HFF-Myc (cell line): Measurements from ENCODE around the gene HSF5.
"Not testable (repeated sequence)": the region's sequence is repeated elsewhere in the genome, so short reads cannot be mapped to it uniquely, and the experiment has no call there.

Source experiments
- DNase-seq: peaks from one replicate; pipeline ENCODE4 v3.0.0-alpha.2; 2011; ENCODE audit warnings: low read depth; ENCODE audit errors: extremely low read depth
- H3K4me3 ChIP-seq: replicated peaks from 2 replicates; pipeline ENCODE4 v1.5.1; 2011; ENCODE audit warnings: low read depth, mild to moderate bottlenecking, control low read depth, low read length
- TF ChIP-seq, protein P1 (sequence below): IDR thresholded peaks from 2 replicates; pipeline ENCODE4 v1.5.1; 2012; ENCODE audit warnings: mild to moderate bottlenecking, low read depth, low read length, control low read depth; ENCODE audit errors: missing control alignments

HSF5 gene

DNA sequence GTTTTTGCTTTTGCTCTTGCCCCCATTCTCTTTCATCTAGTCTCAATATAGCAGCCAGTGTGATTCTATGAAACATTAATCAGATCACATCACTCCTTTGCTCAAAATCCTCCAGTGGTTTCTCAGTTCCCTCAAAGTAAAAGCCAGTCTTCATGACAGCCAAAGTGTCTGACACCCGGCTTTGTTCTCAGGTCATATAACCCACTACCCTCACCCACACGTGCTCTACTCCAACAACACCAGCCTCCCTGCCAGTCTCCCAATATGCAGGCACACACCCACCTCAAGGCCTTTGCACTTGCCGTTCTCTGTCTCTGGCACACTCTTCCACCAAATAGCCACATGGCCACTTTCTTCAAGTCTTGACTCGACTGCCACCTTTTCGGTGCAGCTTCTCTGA, 21.9 kb upstream of the HSF5 start:
- TF ChIP-seq, protein P1, sequence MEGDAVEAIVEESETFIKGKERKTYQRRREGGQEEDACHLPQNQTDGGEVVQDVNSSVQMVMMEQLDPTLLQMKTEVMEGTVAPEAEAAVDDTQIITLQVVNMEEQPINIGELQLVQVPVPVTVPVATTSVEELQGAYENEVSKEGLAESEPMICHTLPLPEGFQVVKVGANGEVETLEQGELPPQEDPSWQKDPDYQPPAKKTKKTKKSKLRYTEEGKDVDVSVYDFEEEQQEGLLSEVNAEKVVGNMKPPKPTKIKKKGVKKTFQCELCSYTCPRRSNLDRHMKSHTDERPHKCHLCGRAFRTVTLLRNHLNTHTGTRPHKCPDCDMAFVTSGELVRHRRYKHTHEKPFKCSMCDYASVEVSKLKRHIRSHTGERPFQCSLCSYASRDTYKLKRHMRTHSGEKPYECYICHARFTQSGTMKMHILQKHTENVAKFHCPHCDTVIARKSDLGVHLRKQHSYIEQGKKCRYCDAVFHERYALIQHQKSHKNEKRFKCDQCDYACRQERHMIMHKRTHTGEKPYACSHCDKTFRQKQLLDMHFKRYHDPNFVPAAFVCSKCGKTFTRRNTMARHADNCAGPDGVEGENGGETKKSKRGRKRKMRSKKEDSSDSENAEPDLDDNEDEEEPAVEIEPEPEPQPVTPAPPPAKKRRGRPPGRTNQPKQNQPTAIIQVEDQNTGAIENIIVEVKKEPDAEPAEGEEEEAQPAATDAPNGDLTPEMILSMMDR, result no peak
- no peak overlapping the region for H3K4me3 ChIP-seq
- no peak for DNase-seq

DNA sequence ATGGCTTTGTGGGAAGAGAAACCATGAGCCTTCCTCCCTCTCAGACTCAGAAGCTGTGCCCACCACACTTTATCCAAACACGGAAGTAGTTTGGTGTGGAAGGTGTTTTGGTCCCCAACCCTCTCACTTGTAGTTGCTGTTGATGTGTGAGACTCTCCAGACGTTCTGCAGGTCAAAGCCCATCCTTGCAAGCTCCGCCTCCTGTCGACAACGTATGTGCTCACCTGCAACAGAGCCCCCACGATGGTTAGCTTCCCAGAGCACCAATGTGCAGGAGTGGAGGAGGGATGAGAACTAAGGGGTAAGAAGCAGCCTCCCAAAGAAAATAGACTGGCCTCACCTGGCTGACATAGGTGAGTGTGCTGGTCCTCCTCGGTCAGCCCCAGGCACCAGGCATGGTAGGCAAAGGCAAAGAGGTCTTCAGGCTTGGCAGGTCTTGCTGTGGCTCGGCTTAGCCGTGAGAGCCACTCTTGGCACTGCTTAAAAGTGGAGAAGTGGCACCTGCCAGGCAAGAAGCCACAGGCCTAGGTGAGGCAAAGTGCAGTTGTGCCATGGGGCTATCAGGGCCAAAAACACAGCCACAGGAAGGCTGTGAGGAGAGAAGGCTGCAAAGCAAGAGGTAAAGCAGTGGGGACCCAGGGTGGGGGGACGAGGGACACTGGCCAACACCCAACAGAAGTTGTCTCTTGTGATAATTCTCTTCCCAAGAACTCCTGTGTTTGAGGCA, 20.3 kb upstream of the HSF5 start:
- no peak for DNase-seq
- TF ChIP-seq, protein P1, result no peak
- H3K4me3 ChIP-seq, result no peak overlapping the region

DNA sequence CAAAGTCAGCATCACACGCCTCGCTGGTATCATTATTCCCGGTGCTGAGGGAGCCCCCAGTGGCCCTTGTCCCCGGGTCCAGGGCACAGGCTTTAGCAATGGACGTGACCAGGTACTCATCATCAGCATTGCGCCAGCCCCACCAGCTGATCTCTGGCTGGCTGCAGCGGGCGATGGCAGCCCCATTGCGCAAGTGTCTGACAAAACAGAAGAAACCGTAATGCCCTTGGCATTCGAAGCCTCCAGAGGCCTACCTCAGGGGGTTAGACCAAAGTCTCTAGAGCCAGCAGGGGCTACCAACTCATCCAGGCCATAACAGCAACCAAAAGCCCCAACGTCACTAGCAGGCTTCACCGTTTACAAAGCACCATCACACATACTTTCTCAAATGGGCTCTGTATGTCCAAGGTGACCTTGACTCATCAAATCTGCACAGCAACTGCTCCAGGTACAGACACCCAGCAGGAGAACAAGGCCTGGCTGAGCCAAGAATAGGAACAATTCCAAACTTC, 19.0 kb upstream of the HSF5 start:
- H3K4me3 ChIP-seq, result no peak overlapping the region
- no peak for DNase-seq
- TF ChIP-seq, protein P1, result no peak

DNA sequence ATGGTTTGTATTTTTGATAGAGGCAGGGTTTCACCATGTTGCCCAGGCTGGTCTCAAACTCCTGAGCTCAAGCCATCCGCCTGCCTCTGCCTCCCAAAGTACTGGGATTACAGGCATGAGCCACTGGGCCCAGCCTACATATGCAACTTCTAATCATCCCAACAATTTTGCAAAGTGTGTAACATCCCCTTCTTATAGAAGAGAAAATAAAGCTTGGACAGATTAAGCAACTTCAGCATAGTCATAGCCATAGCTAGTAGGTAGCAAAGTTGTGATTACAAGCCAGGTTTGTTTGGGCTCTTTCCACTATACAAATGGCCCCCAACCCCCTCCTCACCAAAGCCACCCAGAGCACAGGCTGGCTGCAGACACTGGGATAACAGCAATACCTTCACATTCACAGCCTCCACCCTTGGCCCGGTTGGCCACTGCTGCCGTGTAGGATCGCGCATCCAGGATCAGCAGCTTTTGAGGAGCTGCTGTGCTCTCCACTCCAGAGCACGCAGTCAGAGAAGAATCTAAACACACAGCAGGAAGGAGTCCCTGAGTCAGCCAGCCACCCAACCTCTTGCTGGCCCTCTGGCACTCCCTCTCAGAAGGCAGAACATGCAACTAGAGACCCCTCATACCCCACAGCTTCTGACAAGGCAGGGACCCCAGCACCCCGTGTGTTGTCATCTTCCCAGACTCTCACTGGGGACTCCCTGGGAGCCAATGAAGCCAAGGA, 18.3 kb upstream of the HSF5 start:
- TF ChIP-seq, protein P1, result no peak
- no peak overlapping the region for H3K4me3 ChIP-seq
- DNase-seq, result no peak

DNA sequence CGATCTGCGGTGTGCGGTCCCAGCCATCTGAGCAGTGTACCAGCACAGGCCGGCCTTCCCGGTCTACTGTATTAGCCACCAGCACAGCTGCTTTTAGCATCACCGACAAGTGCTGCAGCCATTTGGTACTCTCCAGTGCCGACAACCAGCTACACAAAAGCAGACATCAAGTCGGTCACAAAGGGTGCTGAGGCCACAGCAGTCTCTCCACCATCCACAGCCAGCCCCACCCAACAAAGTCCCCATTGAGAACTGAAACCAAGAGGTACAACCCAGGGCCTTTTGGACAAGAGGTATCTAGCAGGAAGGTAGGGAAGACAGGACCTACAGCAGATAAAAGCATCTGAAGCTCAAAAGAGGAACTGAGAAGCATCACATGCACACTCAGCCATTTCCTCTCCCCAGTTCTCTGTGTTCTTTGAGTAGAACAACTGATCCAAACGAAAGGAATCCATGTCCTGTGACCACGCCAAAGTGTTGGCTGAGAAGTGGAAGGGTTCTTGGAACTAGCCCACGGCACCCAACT, 16.7 kb upstream of the HSF5 start:
- no peak overlapping the region for H3K4me3 ChIP-seq
- TF ChIP-seq, protein P1, result no peak
- no peak for DNase-seq

DNA sequence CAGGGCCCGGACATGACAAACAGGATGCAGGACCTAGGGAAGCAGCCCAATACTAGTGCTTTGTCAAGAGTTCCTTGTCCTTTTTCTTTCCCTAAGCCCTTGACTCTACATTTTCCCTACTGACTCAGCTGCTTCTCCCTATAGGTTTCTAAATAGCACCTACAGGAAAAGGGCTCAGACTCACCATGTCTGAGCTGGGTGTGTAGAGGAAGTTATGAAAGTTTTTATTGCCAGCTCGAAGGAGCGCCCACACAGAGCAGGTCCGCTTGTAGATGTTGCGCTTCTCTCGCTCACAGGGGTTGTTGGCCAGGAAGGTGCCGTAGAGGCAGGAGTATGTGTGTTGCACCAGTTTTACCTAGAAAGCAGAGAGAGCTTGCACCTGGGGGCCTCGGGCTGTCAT, 15.7 kb upstream of the HSF5 start:
- no peak for DNase-seq
- H3K4me3 ChIP-seq, result no peak overlapping the region
- TF ChIP-seq, protein P1, result no peak

DNA sequence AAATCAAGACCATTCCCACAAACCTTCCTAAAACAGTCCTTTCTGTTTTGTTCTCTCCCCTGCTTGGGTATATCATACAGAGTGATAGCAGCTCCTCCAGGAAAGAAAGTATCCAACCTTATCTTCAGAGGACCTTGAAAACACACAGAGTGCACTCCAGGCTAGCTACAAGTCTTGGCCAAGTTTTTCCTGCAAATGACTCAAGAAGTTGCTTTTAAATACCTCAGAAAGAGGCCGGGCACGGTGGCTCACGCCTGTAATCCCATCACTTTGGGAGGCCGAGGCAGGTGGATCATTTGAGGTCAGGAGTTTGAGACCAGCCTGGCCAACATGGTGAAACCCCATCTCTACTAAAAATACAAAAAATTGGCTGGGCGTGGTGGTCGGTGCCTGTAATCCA, 14.9 kb upstream of the HSF5 start:
- H3K4me3 ChIP-seq, DNase-seq: not testable (repeated sequence)
